Kidney tubule cell (primary cell): Measurements from ENCODE around the gene MBP.

Source experiments
- DNase-seq: peaks from one replicate; pipeline ENCODE4 v3.0.0-alpha.2; 2018; ENCODE audit warnings: low spot score

Gene MBP

GRCh38 chr18:77151033-77151771 is 18.6 kb upstream of the MBP start:
- no peak for DNase-seq

GRCh38 chr18:77150588-77150987 is 18.0 kb upstream of the MBP start:
- no peak for DNase-seq

GRCh38 chr18:77148289-77148688 is 15.7 kb upstream of the MBP start:
- DNase-seq, result peak; percentile 48

- DNase-seq, result peak; percentile 31
Measured at GRCh38 chr18:77147418-77147852, 14.9 kb upstream of the MBP start.

GRCh38 chr18:77146249-77147080 is 13.9 kb upstream of the MBP start:
- DNase-seq, result no peak

- no peak for DNase-seq
Measured at GRCh38 chr18:77145364-77145901, 12.8 kb upstream of the MBP start.

GRCh38 chr18:77144451-77145118 is 12.0 kb upstream of the MBP start:
- DNase-seq, result no peak

GRCh38 chr18:77144046-77144445 is 11.5 kb upstream of the MBP start:
- no peak for DNase-seq

GRCh38 chr18:77143196-77143595 is 10.6 kb upstream of the MBP start:
- DNase-seq, result no peak

- no peak for DNase-seq
Measured at GRCh38 chr18:77141401-77142118, 9.0 kb upstream of the MBP start.

GRCh38 chr18:77140439-77141109 is 8.0 kb upstream of the MBP start:
- DNase-seq, result no peak

- DNase-seq, result no peak
Measured at GRCh38 chr18:77140030-77140429, 7.4 kb upstream of the MBP start.

- DNase-seq, result no peak
Measured at GRCh38 chr18:77139619-77140018, 7.0 kb upstream of the MBP start.

GRCh38 chr18:77138270-77138669 is 5.7 kb upstream of the MBP start:
- DNase-seq, result no peak

- DNase-seq, result no peak
Measured at GRCh38 chr18:77137851-77138250, 5.3 kb upstream of the MBP start.

GRCh38 chr18:77136871-77137665 is 4.5 kb upstream of the MBP start:
- no peak for DNase-seq

GRCh38 chr18:77136076-77136718 is 3.6 kb upstream of the MBP start:
- DNase-seq, result no peak

GRCh38 chr18:77135339-77136075 is 2.9 kb upstream of the MBP start:
- DNase-seq, result no peak

GRCh38 chr18:77134611-77135010 is 2.0 kb upstream of the MBP start:
- no peak for DNase-seq
